Stimulated activated CD8-positive, alpha-beta memory T cell treated with anti-CD3 and anti-CD28 coated beads, Interleukin-4, amount 100 ng/mL, for 24 hours (primary cell): Measurements from ENCODE around the gene SLC12A1.
"Not testable (repeated sequence)": the region's sequence is repeated elsewhere in the genome, so short reads cannot be mapped to it uniquely, and the experiment has no call there.

ENCODE experiments used
- DNase-seq: peaks from one replicate; pipeline ENCODE4 v3.0.0-alpha.2; 2020; ENCODE audit warnings: low read depth

SLC12A1 gene

DNA sequence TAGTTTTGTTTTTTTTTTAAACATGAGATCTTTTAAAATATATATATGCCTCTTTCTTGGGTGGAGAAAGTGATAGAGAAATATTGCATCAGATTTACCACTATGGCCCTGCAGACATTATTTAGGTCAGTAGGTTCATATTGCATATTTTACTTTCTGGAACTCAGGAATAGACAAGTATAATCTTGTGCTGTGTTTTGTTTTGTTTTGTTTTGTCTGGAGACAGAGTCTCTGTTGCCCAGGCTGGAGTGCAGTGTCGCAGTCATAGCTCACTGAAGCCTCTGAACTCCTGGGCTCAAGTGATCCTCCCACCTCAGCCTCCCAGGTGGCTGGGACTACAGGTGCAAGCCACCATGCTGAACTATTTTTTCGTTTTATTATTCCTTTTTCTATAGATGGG, 103.6 kb downstream of the SLC12A1 start:
- DNase-seq = no peak

DNA sequence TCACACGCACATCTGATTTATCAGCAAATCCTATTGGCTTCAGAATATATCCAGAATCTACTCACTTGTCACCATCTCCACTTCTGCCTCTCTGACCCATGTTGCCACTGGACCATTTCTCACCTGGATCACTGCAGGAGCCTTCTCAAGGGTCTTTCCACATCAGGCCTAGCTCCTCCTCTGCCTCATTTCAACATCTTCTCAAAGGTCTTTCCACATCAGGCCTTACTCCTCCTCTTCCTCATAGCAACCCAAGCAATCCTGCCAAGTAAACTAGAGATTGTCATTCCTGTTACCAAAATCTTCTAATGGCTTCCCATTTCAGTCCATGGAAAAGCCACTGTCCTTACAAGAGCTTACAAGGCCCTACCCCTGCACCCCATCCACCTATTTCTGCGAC, 107.1 kb downstream of the SLC12A1 start:
- no peak for DNase-seq

DNA sequence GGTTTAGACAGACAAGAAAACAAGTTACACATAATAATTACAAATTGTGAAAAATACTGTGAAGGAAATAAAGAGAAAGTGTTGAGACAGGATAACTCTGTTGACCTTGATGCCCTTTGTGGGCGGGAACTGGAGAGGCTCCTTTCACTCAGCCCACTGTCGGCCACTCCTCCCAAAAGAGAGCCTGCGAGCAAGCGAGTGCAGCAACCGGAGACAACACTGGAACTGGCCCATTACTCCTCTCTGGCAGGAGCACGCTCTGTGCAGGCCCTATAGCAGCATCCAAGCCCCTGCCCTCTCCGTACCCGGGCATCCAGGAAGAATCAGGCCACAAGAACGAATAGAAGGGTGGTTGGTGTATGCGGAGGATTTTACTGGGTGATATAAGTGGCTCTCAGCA, 108.9 kb downstream of the SLC12A1 start:
- DNase-seq = no peak

DNA sequence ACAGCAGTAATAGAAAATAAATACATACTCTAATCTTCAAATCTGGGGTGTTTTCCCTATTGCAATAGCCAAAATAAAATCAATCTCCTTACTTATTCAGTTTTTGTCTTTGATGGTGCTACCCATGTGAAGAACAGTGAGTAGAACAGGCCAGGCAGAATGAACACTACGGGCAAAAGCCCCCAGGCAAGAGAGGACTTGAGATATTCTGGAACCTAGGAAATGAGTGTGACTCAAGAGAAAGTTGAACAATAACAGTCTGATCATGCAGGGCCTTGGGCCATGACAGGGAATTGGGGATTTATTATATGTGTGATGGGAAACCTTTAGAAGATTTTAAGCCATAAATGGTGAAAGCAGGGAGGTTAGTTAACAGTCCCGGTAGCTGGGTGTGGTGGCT, 111.1 kb downstream of the SLC12A1 start:
- no peak for DNase-seq

DNA sequence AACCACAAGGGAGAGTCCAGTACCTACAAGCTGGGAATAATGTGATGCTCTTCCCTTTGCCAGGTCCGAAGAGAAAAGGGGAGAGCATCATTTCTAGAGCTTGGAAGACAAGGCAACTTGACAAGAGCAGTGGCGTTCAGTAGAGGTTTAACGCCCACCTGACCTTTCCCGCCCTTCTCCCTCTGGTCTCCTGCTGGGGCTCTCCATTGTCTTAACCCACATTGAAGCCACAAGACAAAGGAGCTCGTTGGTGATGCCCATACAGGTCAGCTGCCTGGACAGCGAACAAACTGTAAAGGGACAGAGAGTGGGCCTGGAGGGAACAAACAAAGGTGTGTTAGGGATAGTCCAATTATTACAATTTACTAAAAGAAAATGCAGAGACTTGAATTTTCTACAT, 112.0 kb downstream of the SLC12A1 start:
- no peak for DNase-seq

DNA sequence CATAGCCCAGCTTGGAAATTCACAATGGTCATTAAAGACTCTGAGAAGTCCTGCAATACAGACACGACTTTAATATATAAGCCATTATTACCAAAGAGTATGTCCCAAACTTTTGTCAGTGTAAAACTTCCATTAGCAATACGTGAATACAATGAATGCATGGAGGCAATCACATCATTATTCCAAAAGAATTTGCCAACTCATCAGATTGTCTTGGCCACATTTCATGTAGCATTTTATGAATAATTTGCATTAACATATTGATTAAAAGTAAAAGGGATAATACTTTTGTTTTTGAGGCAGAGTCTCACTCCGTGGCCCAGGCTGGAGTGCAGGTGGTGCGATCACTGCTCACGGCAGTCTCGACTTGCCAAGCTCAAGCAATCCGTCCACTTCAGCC, 117.2 kb downstream of the SLC12A1 start:
- DNase-seq = no peak

DNA sequence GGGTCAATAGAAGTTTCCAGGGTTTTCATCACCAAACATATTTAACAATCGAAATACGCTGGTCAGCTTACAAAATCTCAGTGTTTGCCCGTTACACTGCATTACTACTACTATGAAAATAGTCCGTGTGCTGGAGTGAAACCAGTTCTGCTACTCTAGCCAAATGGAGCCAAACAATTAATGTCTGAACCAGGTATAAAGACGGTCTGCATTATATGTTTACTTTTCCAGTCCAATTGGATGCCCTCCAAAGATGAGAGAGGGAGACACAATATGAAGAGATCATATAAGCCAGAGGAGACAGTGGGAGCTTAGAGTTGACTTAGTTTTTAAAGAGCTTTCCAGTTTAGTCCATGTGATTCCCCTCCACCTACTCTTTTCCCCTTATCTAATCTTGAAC, 118.8 kb downstream of the SLC12A1 start:
- DNase-seq = no peak

DNA sequence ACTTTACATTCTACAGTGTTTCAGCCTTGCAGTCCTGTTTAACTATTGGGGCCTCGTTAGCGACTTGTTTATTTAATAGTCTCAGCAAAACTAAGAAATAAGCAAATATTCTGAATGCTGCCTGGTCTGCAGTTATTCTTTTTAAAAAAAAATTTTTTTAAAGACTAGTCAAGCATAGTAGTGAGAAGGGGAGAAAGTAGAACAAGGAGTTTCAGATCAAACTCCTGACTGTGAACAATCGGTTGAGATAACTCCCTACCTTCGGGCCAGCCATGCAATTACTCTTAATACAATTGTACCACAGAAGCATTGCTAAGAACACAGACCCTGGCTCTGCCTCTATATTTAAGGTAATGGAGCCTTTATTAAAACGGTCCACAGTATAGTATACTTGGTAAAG, 119.3 kb downstream of the SLC12A1 start:
- DNase-seq = no peak

DNA sequence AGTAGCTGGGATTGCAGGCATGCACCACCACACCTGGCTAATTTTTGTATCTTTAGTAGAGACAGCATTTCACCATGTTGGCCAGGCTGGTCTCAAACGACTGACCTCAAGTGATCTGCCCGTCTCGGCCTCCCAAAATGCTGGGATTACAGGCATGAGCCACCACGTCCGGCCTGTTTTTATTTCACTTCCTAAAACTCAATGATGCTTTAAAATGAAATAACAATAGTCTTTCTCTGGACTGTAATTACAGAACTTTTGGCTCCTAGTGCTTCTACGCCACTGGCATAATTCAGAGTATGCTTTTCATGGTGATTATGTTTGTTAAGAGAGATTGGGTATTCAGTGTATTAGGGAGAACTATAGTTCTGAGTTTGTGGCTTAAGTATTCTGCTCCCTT, 120.1 kb downstream of the SLC12A1 start:
- not testable (repeated sequence) for DNase-seq

DNA sequence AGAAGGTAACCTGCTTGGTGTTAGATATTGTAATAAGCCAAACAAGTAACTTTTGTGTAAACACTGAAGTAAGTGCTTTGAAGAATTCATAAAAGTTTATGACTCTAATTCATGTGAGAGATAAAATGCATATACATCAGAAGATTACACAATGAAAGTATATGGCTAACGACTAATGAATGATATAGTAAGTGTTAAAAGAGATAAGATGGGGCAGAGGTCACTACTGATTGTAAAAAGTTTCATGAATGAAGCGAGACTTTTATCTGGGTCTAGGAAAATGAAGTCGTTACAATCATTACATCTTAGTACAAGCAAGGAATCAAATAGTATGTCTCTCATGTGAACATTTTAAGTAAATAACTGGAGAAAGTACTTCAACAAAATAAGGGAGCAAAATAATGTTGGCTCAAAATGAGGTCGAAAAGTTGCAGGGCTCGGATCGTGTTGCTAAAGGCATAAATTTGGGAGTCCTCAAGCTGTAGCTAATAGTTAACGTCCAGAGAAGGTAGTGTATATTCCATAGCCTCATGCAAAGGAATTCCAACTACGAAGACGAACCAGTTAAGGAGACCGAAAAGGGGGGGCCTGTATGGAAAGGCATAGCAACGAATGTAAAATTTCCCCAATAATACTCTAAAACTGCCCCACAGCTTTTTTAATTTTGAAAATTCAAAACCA, 124.1 kb downstream of the SLC12A1 start:
- no peak for DNase-seq

DNA sequence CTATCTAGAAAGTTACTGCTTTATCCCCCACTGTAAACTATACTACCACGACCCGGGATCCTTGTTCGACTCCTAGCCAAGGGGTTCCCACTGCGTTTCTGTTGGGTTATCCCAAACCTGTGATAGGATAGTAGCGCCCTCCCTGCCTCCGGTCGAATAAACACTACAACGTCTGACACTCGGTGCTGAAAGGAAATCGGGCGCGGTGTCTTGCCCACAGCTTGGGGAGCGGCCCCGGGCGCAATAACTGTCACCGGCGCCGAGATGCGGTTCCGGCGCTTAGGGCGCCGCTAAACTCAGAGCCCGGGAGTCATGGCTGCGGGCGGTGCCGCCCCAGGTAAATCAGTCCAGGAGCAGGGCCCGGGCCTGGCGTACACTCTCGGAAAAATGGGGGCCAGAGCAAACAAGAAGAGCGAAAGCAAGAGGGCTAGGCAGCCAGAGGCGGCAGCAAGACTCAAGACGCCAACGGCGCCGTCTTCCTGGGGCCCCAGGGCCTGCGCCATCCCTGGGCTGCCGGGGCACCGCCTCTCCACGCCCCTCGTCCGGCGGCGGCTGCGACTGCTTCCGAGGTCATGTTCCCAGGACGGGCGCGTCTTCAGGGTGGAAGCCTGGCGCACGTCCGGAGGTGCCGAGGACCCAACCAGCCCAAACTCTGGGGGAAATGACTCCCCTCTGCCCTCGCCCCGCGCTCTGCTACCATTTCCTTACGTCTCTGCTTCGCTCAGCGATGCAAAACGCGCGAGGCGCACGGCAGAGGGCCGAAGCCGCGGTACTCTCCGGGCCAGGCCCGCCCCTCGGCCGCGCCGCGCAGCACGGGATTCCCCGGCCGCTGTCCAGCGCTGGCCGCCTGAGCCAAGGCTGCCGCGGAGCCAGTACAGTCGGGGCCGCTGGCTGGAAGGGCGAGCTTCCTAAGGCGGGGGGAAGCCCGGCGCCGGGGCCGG, 125.0 kb downstream of the SLC12A1 start, which contains the start of gene DUT:
DUT (plus strand) TSS at position 575 of the 941 bp plus-strand sequence; CDS start at position 662, 87 bp downstream.
- DNase-seq = peak; percentile 72

DNA sequence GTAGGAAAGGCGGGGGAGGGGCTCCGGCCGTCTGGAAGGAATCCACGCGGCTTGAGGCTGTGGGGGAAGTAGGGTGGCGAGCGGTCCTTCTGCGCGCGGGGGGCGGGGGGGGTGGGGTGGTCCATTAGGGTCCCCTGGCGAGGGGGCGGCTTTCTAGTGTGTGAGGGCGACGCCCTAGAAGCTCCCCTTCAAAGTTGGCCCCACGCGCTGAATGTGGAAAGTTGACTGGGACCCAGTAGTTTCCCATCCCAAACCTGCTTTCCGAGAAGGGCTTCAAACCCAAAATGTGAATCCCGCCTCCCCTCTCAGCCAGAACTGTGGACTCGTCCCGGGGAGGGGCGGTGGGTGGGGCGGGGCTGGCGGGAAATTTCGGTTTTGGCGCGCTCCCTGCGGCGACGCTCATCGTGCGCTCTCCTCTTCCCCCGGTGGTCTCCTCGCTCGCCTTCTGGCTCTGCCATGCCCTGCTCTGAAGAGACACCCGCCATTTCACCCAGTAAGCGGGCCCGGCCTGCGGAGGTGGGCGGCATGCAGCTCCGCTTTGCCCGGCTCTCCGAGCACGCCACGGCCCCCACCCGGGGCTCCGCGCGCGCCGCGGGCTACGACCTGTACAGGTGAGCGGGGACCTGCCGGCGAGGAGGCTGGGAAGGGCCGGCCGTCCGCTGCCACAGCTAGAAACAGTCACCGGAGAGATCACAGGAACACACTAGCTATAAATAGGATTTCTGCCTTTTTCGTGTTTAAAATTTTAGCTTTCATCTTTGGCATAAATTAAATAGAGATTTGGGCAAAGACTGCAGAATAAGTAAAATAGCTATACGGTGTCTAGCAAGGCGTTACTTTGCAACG, 125.9 kb downstream of the SLC12A1 start:
- DNase-seq = peak; percentile 63

DNA sequence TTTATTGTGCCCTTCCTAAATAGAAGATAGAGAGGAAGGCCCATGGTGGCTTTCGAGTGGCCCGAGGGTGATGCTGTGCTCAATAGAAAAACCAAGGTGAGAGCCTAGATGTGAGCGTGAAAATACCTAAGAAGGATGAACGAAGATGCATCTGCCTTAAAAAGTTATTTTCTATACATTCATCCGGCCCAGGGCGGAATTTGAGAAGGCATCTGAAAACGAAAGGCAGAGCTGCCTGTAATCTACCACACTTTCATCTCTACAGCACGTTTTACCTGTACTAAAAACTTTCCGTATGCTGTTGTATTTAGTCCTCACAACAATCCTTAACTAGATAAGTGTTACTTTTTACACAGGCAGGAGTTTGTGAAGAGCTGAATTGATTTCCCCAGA, 126.5 kb downstream of the SLC12A1 start:
- DNase-seq = no peak

DNA sequence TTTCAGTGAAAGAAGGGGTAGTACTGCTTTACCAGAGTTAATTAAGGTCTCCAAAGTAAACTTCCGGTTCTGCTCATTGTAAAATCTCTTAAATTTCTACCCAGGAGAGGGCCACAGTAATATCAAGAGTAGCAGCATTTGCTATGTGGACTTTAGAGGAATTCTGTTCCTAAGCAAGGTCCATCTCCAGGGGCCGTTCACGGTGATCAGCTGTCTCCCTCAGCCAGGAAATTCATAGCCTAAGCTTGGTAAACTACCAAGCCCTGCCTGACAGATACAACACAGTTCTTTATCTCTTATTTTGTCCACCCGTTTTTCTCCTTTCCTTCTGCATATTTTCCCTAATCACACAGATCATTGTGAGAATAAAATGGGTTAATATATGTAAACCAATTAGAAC, 127.4 kb downstream of the SLC12A1 start:
- no peak for DNase-seq

DNA sequence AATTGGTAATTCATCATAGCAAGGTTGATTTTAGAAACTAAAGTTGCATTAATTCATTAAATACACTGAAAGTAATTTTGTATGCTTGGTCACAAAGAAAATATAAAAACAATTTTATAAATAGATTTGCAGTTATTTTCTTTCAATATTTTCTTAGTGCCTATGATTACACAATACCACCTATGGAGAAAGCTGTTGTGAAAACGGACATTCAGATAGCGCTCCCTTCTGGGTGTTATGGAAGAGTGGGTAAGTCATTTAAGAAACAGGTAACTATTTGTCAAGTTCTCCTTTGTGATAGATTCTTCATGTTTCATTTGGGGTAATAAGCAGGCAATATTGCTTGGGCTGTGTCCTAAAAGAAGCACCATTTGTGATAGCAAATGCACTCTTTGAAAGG, 128.2 kb downstream of the SLC12A1 start:
- no peak for DNase-seq

DNA sequence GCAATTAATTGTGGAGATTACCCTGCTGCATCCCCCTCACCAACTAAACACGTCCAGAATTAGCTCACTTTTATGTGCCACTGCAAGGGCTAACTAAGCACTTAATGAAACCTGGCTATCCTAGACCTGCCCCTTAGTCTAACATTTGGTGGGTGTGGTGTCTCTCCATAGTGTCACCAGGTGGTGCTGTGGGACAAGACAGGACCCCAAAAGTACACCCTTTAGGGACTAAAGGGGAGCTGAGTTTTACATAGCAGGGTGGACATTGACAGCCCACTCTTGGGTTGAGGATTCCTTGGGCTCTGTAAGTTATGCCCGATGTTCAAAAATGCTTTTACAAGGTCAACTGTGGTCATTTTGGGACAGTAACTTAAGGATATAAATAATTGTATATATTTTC, 130.8 kb downstream of the SLC12A1 start:
- no peak for DNase-seq

DNA sequence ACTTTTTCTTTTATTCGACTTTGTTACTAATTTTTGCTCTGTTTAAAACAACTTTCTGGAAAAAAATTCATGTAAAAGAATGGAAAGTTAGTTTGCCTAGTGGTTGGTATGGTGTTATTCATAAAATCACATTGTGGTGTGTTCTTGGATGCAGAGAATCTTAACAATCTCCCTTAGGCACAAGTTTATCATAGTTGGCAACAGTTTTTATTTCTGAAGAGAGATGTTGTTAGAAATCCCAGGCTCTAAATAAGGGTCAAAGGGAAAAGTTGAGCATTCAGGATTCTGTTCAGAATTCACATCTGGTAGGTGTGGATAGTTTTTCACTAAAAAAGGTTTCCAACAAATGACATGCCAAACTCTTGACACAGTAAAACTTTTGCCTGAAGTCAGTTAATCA, 131.5 kb downstream of the SLC12A1 start:
- no peak for DNase-seq

DNA sequence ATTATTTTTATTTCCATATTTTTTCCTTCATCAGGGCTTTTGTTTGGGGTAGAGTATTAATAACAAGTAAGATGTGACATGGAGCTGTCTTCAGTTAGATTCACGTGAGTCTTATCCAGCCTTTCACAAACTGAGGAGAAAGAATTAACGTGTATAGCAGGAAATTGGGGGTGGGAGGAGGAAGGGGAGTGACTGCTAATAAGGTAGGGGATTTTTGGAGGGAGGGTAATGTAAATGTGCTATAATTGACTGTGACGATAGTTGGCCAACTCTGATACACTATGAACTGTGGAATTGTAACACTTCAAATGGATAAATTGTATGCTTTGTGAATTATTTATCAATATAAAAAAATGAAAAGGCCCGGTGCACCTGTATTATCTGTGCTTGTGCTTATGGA, 134.0 kb downstream of the SLC12A1 start:
- DNase-seq = no peak

DNA sequence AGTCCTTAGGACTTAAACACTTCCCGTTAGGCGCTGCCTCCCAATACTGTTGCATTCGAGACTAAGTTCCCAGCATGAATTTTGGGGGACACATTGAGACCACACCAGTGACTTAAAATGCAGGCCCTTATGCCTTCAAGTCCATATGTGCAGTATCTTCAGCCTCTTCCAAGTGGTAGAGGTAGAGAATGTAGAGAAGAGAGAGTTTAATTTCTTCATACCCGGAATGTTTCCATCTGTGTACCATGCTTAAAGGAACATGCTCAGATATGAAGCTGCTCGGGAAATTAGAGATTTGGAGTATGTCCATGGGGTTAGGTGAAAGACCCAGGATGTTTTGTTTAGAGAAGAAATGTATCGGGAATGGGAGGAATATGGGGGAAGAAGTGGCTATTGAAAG, 137.8 kb downstream of the SLC12A1 start:
- DNase-seq = no peak

DNA sequence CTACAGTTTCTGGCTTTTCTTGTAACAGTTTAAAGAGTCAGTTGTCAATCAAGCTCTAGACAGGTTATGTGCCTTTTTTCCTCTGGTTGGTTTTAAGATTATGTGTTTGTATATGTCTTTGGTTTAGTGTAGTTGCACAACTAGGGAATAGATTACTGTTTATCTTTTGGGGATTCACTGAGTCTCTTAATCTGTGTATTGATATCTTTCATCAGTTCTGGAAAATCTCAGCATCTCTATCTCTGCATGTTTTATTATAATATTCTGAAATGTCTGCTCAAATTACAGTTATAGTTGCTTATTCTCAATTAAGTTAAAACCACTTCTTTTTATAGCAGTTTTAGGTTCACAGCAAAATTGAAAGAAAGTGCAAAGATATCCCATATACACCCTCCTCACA, 139.4 kb downstream of the SLC12A1 start:
- DNase-seq = no peak

DNA sequence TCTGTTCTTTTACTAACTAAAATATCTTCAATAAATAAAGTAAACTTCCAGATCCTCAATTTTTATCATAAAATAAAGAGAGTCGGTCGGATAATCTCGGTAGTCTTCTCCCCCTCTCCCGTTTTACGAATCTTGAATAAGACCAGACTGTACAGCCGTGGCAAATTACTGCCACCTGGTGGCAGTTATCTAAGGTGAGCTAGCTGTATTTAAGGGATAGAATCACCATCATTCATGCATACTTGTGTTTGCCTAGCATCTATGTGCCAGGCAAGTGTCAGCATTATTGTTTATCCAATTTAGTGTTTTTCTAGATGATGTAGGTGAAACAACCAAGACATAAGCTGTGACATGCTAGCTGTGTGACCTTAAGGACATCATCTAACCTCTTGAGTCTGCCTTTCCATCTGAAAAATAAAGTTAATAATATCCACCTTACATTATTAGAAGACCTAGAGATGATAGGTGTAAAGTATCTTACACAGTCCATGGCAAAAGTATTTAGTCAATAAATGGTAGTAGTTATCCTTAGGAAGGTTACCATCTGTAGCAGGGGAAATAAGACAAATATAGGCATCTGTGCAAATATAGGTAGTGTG, 146.5 kb downstream of the SLC12A1 start:
- DNase-seq = peak; percentile 16
